HG02610 (cell line): Measurements from ENCODE around the gene USF2.
"Not testable (repeated sequence)": the region's sequence is repeated elsewhere in the genome, so short reads cannot be mapped to it uniquely, and the experiment has no call there.

Source experiments
- ATAC-seq: cut with Tn5 transposase; IDR thresholded peaks from one replicate; pipeline ENCODE4 v1.9.1; 2021; ENCODE audit warnings: mild to moderate bottlenecking, moderate library complexity; ENCODE audit not compliant: unreplicated experiment

Gene USF2

GRCh38 chr19:35268536-35269437 is at the start of gene USF2:
Gene USF2, plus strand, starts transcription at chr19:35268962. Its CDS starts 140 bp downstream, at chr19:35269102.
- ATAC-seq = peak; percentile 20

- ATAC-seq = no peak
Measured at GRCh38 chr19:35219008-35219407, 49.8 kb upstream of the USF2 start.

GRCh38 chr19:35220315-35220921 is 48.3 kb upstream of the USF2 start:
- no peak for ATAC-seq

GRCh38 chr19:35220973-35221590 is 47.7 kb upstream of the USF2 start:
- not testable (repeated sequence) for ATAC-seq

GRCh38 chr19:35222373-35223015 is 46.3 kb upstream of the USF2 start:
- no peak for ATAC-seq

- ATAC-seq = no peak
Measured at GRCh38 chr19:35223084-35223790, 45.5 kb upstream of the USF2 start.

- ATAC-seq = no peak
Measured at GRCh38 chr19:35223862-35224505, 44.8 kb upstream of the USF2 start.

- no peak for ATAC-seq
Measured at GRCh38 chr19:35224681-35225571, 43.8 kb upstream of the USF2 start.

GRCh38 chr19:35225951-35226350 is 42.8 kb upstream of the USF2 start:
- no peak for ATAC-seq

GRCh38 chr19:35226748-35227147 is 42.0 kb upstream of the USF2 start:
- ATAC-seq = no peak

GRCh38 chr19:35228177-35228930 is 40.4 kb upstream of the USF2 start, which contains the start of gene FAM187B:
Gene FAM187B, minus strand, starts transcription at chr19:35228739. Its CDS starts 59 bp downstream, at chr19:35228680.
- ATAC-seq = no peak

GRCh38 chr19:35229601-35230000 is 39.2 kb upstream of the USF2 start:
- ATAC-seq = no peak

- no peak for ATAC-seq
Measured at GRCh38 chr19:35231956-35232645, 36.7 kb upstream of the USF2 start.

- ATAC-seq = no peak
Measured at GRCh38 chr19:35232912-35233311, 35.9 kb upstream of the USF2 start.

- no peak for ATAC-seq
Measured at GRCh38 chr19:35236638-35237400, 31.9 kb upstream of the USF2 start.

- ATAC-seq = not testable (repeated sequence)
Measured at GRCh38 chr19:35239597-35239996, 29.2 kb upstream of the USF2 start.

- ATAC-seq = no peak
Measured at GRCh38 chr19:35240327-35240726, 28.4 kb upstream of the USF2 start.
